Adrenal gland (tissue), 12 donors: ENCODE data around the gene R3HDM4. TPM values are rescaled to one million over a fixed set of nuclear protein-coding genes. Genes with fewer than 3 reads are reported as not detected.

Experiments used
- DNase-seq, 7 donors: peaks; one replicate each; pipeline ENCODE4 v3.0.0-alpha.2; 2019 to 2020
- H3K27ac ChIP-seq, 5 donors: fragments of 200-600 bp; sonication (generic) in 4 of 5; 1 replicate in 3 of 5; 2 replicates in 2 of 5; pipeline versions ENCODE4 v1.5.1 to v1.8.0; 2016 to 2020; ENCODE audit warnings: mild to moderate bottlenecking in 1 of 5
- H3K27me3 ChIP-seq: fragments of 200-600 bp; 2 replicates; pipeline ENCODE4 v1.8.0; 2021
- H3K36me3 ChIP-seq, 2 donors: fragments of 200-600 bp; replicated peaks in 1 of 2; 1 replicate in 1 of 2; 2 replicates in 1 of 2; pipeline versions ENCODE4 v1.5.1 to v1.8.0; 2018 to 2022
- H3K4me1 ChIP-seq, 2 donors: fragments of 200-600 bp; replicated peaks in 1 of 2; 1 replicate in 1 of 2; 2 replicates in 1 of 2; pipeline versions ENCODE4 v1.5.1 to v1.8.0; 2018 to 2021
- H3K4me3 ChIP-seq, 4 donors: fragments of 200-600 bp; sonication (generic) in 3 of 4; one replicate each; pipeline ENCODE4 v1.5.1; 2016 to 2018
- H3K9me3 ChIP-seq, 3 donors: fragments of 200-600 bp; sonication (generic) in 1 of 3; replicated peaks in 1 of 3; 1 replicate in 2 of 3; 2 replicates in 1 of 3; pipeline versions ENCODE4 v1.5.1 to v1.8.0; 2016 to 2021
- POLR2A ChIP-seq, 2 donors: fragments of 450-650 bp; IDR thresholded peaks; one replicate each; pipeline ENCODE4 v1.6.1; 2017; ENCODE audit warnings: antibody characterized with exemption in 2 of 2, mild to moderate bottlenecking in 2 of 2, moderate library complexity in 1 of 2
- WGBS, 4 donors: extraction: QIAGEN DNeasy Blood & Tissue Kit in 2 of 4; methylation state at CpG; one replicate each; pipeline versions ENCODE4 v1.1.5 to v1.1.7; 2013 to 2017; 5-methylcytosine and 5-hydroxymethylcytosine counted together
- intact Hi-C, 2 donors: fragments of 100-400 bp; cut with DNase I; formaldehyde crosslinking; loops; one replicate each; pipeline versions ENCODE4 v1.14.1 to v1.15.0; 2022 to 2023
- polyA plus RNA-seq, 3 donors: library from polyadenylated mRNA; stranded (reverse); fragments of 200-250 nt in 2 of 3; fragments of 350-450 nt in 1 of 3; fragmentation: Illumina TruSeq in 1 of 3; extraction: RNeasy Lipid Tissue Mini Kit (QIAGEN cat#74804) in 1 of 3; gene quantifications; one replicate each; pipeline ENCODE4 v1.2.3, GENCODE V29; 2013 to 2014
- total RNA-seq, 9 donors: library from RNA; depleted of rRNA in 4 of 9; stranded (reverse); fragments of >200 nt in 4 of 9; fragments of 120-200 nt in 1 of 9; fragmentation: NEBNext Ultra II Directional in 1 of 9; extraction: Animal tissue kit (Norgen Biotek cat#: 25700) in 1 of 9; gene quantifications; one replicate each; pipeline versions ENCODE4 v1.1.0 to v1.2.4, GENCODE V29; 2013 to 2023
- TF ChIP-seq, protein P1 (sequence below), 6 experiments: fragments of 450-650 bp in 4 of 6; fragments of 200-600 bp in 2 of 6; sonication (generic) in 1 of 6; IDR thresholded peaks; 1 replicate in 5 of 6; 2 replicates in 1 of 6; pipeline versions ENCODE4 v1.5.1 to v1.8.0; 2016 to 2021; ENCODE audit warnings: antibody characterized with exemption in 6 of 6, mild to moderate bottlenecking in 2 of 6, moderate library complexity in 1 of 6
- donor health status: healthy with polysubstance abuse.
- donor health status: Bipolar disorder and iron deficiency.
- donor health status: DM: yes; HTN: yes; CAD: no.
- donor health status: DM: no; HTN: no; CAD: no.
- donor health status: DM: no; HTN: no; CAD: no.
- donor health status: DM: yes; HTN: yes; CAD: no.

The R3HDM4 gene
- total and polyA plus RNA-seq, 12 donors = 8.9 to 59.5 (median 29.6) TPM

DNA sequence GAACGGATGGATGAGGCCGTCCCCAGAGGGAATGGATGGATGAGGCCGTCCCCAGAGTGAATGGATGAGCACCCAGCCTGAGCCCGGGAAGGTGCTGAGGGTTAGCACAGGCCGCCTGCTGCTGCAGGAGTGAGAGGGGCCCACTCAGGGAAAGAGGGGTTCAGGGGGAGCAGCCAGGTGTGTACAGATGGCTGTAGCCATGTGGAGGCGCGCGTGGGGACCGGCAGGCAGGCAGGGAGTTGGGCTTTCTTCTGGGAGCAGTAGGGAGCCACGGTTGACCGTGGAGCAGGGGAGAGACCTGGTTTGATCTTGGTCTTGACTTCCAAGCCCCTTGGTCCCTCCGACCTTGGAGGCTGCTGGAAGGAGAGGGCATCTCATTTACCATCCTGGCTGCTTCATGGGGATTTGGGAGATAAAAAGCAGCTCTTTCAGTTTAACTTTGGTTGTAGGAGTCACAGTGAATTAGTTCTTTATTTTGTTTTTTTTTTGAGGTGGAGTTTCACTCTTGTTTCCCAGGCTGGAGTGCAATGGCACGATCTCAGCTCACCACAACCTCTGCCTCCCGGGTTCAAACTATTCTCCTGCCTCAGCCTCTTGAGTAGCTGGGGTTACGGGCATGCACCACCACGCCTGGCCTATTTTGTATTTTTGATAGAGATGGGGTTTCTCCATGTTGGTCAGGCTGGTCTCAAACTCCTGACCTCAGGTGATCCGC is 37.5 kb upstream of the R3HDM4 start:
- Histone ChIP-seq H3K4me3 (no peak overlapping the region), H3K36me3 (no peaks in the 10 kb centered on the region), H3K27me3 (no peaks in the 10 kb centered on the region), H3K4me1 (peaks cover 0 to 10% of the 10 kb centered on the region in 2 donors), H3K27ac (no peak overlapping the region), H3K9me3 (no peaks in the 10 kb centered on the region)
- WGBS, 4 donors = 86 to 88% (median 87%) methylated on average over 17 of the region's 17 CpGs
- intact Hi-C loops = no loop called here
- DNase-seq = no peak
- TF ChIP-seq, protein P1, sequence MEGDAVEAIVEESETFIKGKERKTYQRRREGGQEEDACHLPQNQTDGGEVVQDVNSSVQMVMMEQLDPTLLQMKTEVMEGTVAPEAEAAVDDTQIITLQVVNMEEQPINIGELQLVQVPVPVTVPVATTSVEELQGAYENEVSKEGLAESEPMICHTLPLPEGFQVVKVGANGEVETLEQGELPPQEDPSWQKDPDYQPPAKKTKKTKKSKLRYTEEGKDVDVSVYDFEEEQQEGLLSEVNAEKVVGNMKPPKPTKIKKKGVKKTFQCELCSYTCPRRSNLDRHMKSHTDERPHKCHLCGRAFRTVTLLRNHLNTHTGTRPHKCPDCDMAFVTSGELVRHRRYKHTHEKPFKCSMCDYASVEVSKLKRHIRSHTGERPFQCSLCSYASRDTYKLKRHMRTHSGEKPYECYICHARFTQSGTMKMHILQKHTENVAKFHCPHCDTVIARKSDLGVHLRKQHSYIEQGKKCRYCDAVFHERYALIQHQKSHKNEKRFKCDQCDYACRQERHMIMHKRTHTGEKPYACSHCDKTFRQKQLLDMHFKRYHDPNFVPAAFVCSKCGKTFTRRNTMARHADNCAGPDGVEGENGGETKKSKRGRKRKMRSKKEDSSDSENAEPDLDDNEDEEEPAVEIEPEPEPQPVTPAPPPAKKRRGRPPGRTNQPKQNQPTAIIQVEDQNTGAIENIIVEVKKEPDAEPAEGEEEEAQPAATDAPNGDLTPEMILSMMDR (IDR thresholded peaks at IDR 0.05) = no peak
- TF ChIP-seq POLR2A (IDR thresholded peaks at IDR 0.05) = no peak

DNA sequence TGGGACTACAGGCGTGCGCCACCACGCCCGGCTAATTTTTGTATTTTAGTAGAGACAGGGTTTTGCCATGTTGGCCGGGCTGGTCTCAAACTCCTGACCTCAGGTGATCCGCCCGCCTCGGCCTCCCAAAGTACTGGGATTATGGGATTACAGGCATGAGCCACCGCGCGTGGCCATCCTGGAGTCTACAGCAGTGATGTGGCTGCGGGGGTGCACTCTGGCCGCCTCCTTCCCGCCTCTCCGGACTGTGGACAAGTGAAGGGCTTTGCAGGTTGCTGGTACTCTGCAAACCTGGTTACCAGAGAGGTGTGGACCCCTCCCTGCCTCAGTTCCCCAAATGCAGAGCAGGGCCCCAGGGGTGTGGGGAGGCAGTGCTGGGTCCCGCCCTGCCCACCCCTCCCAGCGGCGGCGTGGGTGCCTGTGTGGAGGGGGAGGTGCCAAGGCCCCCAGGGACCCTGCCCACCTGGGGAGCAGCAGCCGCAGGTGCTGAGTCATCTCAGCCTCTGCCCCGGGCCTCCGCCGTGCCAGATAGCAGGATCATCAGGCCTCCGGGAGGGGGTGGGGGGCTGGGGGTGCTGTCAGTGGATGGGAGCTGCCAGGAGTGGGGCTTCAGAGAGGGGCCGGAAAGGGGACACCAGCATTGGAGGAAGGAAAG is 36.0 kb upstream of the R3HDM4 start:
- H3K27ac ChIP-seq = no peak overlapping the region
- intact Hi-C loops = no loop called here
- H3K36me3 ChIP-seq = no peaks in the 10 kb centered on the region
- no peaks in the 10 kb centered on the region for H3K27me3 ChIP-seq
- WGBS, 4 donors = 84 to 98% (median 89%) methylated on average over 5 to 25 of the region's 25 CpGs
- no peak for DNase-seq
- H3K4me3 ChIP-seq = no peak overlapping the region
- H3K4me1 ChIP-seq = peaks cover 0 to 15% of the 10 kb centered on the region in 2 donors
- H3K9me3 ChIP-seq = no peaks in the 10 kb centered on the region
- no peak for TF ChIP-seq POLR2A (IDR thresholded peaks at IDR 0.05)
- TF ChIP-seq, protein P1 (IDR thresholded peaks at IDR 0.05) = no peak

DNA sequence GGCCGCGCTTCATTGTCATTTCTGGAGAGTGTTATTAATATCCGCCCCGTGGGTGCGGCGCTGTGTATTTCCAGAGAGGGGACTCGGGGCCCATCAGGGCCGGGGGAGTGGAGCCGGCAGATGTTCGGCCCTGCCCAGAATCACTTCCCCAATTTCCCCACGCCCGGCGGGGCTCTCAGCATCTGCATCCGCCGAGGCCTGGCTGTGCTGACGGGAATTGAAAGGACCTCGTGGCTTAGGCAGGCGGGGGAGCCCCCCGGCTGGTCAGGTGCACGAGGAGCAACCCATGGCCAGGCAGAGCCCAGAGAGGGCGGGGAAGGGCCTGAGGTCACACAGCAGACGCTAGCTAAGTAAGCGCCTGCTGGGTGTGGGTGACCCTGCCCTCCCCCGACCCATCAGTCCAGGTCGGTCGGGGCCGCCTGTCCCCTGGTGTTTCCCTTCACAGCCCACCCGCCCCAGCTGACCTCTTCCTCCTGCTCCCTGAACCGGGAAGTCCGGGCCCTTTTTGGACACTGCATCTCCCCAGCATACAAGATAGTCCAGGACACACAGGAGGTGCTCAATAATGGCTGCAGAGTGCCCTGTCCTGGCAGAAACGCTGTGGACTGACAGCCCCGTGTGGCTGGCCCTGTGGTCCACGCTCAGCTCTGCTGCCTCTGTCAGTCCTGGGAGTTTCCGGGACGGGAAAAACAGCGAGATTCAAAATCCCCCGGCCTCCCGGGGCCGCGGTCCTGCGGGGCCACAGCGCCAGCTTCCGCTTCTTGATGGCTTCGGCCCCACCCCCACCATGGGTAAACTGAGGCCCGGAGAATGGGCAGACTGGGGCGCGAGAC is 34.9 kb upstream of the R3HDM4 start:
- Histone ChIP-seq H3K9me3 (no peaks in the 10 kb centered on the region), H3K4me3 (no peak overlapping the region), H3K36me3 (no peaks in the 10 kb centered on the region), H3K4me1 (peaks cover 0 to 12% of the 10 kb centered on the region in 2 donors), H3K27me3 (no peaks in the 10 kb centered on the region), H3K27ac (peak overlapping the region in 1 of 5 donors; percentile 12)
- TF ChIP-seq, protein P1 (IDR thresholded peaks at IDR 0.05) = no peak
- no peak for TF ChIP-seq POLR2A (IDR thresholded peaks at IDR 0.05)
- intact Hi-C loops = no loop called here
- DNase-seq = peak in 5 of 7 donors; percentile 52 to 76 (median 67)
- WGBS, 4 donors = 83 to 91% (median 86%) methylated on average over 13 to 47 of the region's 47 CpGs

DNA sequence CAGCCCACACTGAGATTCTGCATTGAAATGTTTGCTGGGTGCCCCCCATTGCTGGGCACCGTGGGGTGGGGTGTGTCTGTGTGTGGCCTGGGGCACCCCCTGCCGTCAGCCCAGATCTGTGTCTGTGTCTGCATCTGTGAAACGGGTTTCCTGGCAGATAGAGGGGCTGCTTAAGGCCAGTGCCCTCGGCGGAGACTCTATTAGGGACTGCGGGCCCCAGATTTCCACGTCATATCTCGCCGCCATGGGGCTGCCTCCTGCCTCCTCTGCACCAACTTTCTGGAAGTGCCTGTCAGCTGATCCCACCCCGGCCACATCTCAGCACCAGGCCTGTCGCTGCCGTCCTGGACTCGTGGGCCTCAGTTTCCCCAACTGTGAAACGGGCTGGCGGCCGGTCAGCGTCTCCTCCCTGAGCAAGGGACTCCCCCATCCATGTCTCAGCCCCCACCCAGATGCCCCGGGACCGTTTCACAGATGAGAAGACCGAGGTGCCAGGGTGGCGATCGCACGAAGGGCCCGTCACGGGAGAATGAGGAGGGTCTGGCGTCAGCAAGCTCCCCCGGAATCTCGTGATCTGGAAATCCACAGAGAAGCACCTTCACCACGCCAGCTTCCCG is 34.2 kb upstream of the R3HDM4 start:
- Histone ChIP-seq H3K4me3 (no peak overlapping the region), H3K9me3 (no peaks in the 10 kb centered on the region), H3K4me1 (peaks cover 0 to 5% of the 10 kb centered on the region in 2 donors), H3K27ac (no peak overlapping the region), H3K36me3 (no peaks in the 10 kb centered on the region), H3K27me3 (no peaks in the 10 kb centered on the region)
- DNase-seq = no peak
- intact Hi-C loops = no loop called here
- 80 to 98% (median 86%) methylated on average over 11 to 30 of the region's 30 CpGs for WGBS, 4 donors
- TF ChIP-seq POLR2A (IDR thresholded peaks at IDR 0.05) = no peak
- TF ChIP-seq, protein P1 (IDR thresholded peaks at IDR 0.05) = no peak
